ENCODE data around the gene KIF5B.

GRCh38 chr10:31972519-31973041 lies 83.6 kb downstream of the KIF5B start:
- no peak for TF ChIP-seq NFE2L2 (IDR thresholded peaks at IDR 0.05; ENCODE audit: low read depth, low read length)
- no peak for TF ChIP-seq POLR2A (IDR thresholded peaks at IDR 0.05; ENCODE audit: low read depth, low read length)
- TF ChIP-seq, protein P1, sequence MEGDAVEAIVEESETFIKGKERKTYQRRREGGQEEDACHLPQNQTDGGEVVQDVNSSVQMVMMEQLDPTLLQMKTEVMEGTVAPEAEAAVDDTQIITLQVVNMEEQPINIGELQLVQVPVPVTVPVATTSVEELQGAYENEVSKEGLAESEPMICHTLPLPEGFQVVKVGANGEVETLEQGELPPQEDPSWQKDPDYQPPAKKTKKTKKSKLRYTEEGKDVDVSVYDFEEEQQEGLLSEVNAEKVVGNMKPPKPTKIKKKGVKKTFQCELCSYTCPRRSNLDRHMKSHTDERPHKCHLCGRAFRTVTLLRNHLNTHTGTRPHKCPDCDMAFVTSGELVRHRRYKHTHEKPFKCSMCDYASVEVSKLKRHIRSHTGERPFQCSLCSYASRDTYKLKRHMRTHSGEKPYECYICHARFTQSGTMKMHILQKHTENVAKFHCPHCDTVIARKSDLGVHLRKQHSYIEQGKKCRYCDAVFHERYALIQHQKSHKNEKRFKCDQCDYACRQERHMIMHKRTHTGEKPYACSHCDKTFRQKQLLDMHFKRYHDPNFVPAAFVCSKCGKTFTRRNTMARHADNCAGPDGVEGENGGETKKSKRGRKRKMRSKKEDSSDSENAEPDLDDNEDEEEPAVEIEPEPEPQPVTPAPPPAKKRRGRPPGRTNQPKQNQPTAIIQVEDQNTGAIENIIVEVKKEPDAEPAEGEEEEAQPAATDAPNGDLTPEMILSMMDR (conservative IDR thresholded peaks at IDR 0.05; ENCODE audit: low read depth, low read length) = no peak
